Renal cortical epithelial cell (primary cell): Measurements from ENCODE around the gene THSD4. TPM values are rescaled to one million over a fixed set of nuclear protein-coding genes. Genes with fewer than 3 reads are reported as not detected.

Source experiments
- DNase-seq: peaks from one replicate; pipeline ENCODE4 v3.0.0-alpha.2; 2011; ENCODE audit warnings: low read depth
- total RNA-seq: library from RNA; depleted of rRNA; stranded (reverse); fragments of >200 nt; gene quantifications from 2 replicates; pipeline ENCODE4 v1.2.3, GENCODE V29; 2014

The THSD4 gene
- total RNA-seq, 1 donor from 2014 or later = 58.6 TPM

GRCh38 chr15:71749500-71749899, 634.2 kb downstream of the THSD4 start:
- no peak for DNase-seq

GRCh38 chr15:71752128-71752527, 636.9 kb downstream of the THSD4 start:
- DNase-seq = no peak

- DNase-seq = peak; percentile 97
Measured at GRCh38 chr15:71752604-71753289, 637.5 kb downstream of the THSD4 start.

GRCh38 chr15:71753346-71753745, 638.1 kb downstream of the THSD4 start:
- DNase-seq = peak; percentile 68

GRCh38 chr15:71754660-71755059, 639.4 kb downstream of the THSD4 start:
- no peak for DNase-seq

GRCh38 chr15:71755092-71755970, 640.1 kb downstream of the THSD4 start:
- no peak for DNase-seq

GRCh38 chr15:71756599-71757352, 641.5 kb downstream of the THSD4 start:
- DNase-seq = peak; percentile 32

- DNase-seq = peak; percentile 92
Measured at GRCh38 chr15:71757741-71758530, 642.7 kb downstream of the THSD4 start.

GRCh38 chr15:71758711-71759110, 643.4 kb downstream of the THSD4 start:
- peak; percentile 86 for DNase-seq

- DNase-seq = no peak
Measured at GRCh38 chr15:71760852-71761251, 645.6 kb downstream of the THSD4 start.

- DNase-seq = peak; percentile 98
Measured at GRCh38 chr15:71761649-71762048, 646.4 kb downstream of the THSD4 start.

- DNase-seq = no peak
Measured at GRCh38 chr15:71768184-71768583, 652.9 kb downstream of the THSD4 start.

GRCh38 chr15:71773206-71773859, 658.1 kb downstream of the THSD4 start:
- no peak for DNase-seq

- no peak for DNase-seq
Measured at GRCh38 chr15:71775856-71776255, 660.6 kb downstream of the THSD4 start.

- no peak for DNase-seq
Measured at GRCh38 chr15:71776304-71776703, 661.0 kb downstream of the THSD4 start.

GRCh38 chr15:71777216-71777943, 662.1 kb downstream of the THSD4 start:
- no peak for DNase-seq

GRCh38 chr15:71779073-71779797, 664.0 kb downstream of the THSD4 start:
- peak; percentile 55 for DNase-seq

- DNase-seq = peak; percentile 79
Measured at GRCh38 chr15:71780115-71780976, 665.1 kb downstream of the THSD4 start.
